HEK293 (cell line): ENCODE results near the gene EIF3B.
A peak's percentile ranks its signal among the peaks of the same experiment; 100 is the strongest.

ENCODE experiments used
- CTCF ChIA-PET: fragments of 350-600 bp; formaldehyde crosslinking; extraction: SDS; loops from one replicate; lab custom pipeline; 2021; ENCODE audit warnings: antibody characterized with exemption; lab: Yijun Ruan, JAX
- POLR2A ChIA-PET: fragments of 300-600 bp; formaldehyde crosslinking; extraction: SDS; loops from one replicate; lab custom pipeline; 2020; ENCODE audit warnings: antibody characterized with exemption, inconsistent platforms; lab: Yijun Ruan, JAX
- H3K27ac ChIP-seq: fragments of 200-500 bp; sonication (Bioruptor generic); 2 replicates; pipeline ENCODE4 v1.5.1; 2014; ENCODE audit warnings: low read depth, low read length, control low read depth, inconsistent platforms; ENCODE audit errors: extremely low read depth
- H3K36me3 ChIP-seq, 2 experiments: fragments of 200-500 bp in 1 of 2; sonication (Bioruptor generic) in 1 of 2; 1 replicate in 1 of 2; 2 replicates in 1 of 2; pipeline ENCODE4 v1.5.1; 2014 to 2017; ENCODE audit warnings: inconsistent platforms in 2 of 2, low read length in 2 of 2; ENCODE audit not compliant: control insufficient read depth in 2 of 2, insufficient read depth in 1 of 2
- H3K4me1 ChIP-seq: fragments of 200-500 bp; sonication (Bioruptor generic); 2 replicates; pipeline ENCODE4 v1.5.1; 2014; ENCODE audit warnings: mild to moderate bottlenecking, low read length, inconsistent platforms; ENCODE audit not compliant: control insufficient read depth, insufficient read depth
- H3K4me3 ChIP-seq: 2 replicates; pipeline ENCODE4 v1.5.1; 2011; ENCODE audit warnings: low read depth, mild to moderate bottlenecking, control low read depth, low read length, moderate library complexity
- H3K9me3 ChIP-seq: fragments of 200-500 bp; sonication (Bioruptor generic); 2 replicates; pipeline ENCODE4 v1.5.1; 2014; ENCODE audit warnings: low read depth, low read length, inconsistent platforms; ENCODE audit not compliant: control insufficient read depth, insufficient read depth
- ATF2 ChIP-seq: fragments of 450-650 bp; formaldehyde crosslinking; IDR thresholded peaks from 2 replicates; pipeline ENCODE4 v1.5.1; 2016; ENCODE audit warnings: missing biosample characterization, missing genetic modification characterization, low read depth
- KLF17 ChIP-seq: fragments of 450-650 bp; formaldehyde crosslinking; IDR thresholded peaks from 2 replicates; pipeline ENCODE4 v1.5.1; 2016; ENCODE audit warnings: missing biosample characterization, missing genetic modification characterization
- MYNN ChIP-seq: fragments of 450-650 bp; formaldehyde crosslinking; IDR thresholded peaks from 2 replicates; pipeline ENCODE4 v1.5.1; 2016; ENCODE audit warnings: missing biosample characterization, missing genetic modification characterization, borderline replicate concordance
- MZF1 ChIP-seq: fragments of 450-650 bp; formaldehyde crosslinking; IDR thresholded peaks from 2 replicates; pipeline ENCODE4 v1.5.1; 2017; ENCODE audit warnings: missing biosample characterization, missing genetic modification characterization, borderline replicate concordance
- OSR2 ChIP-seq: fragments of 450-650 bp; formaldehyde crosslinking; IDR thresholded peaks from 2 replicates; pipeline ENCODE4 v1.5.1; 2016; ENCODE audit warnings: missing biosample characterization, missing genetic modification characterization
- SETDB1 ChIP-seq: IDR thresholded peaks from one replicate; pipeline ENCODE4 v1.6.1; 2017; ENCODE audit warnings: mild to moderate bottlenecking, low read length, moderate library complexity, mixed read lengths; ENCODE audit not compliant: insufficient read length
- SP7 ChIP-seq: fragments of 450-650 bp; formaldehyde crosslinking; IDR thresholded peaks from 2 replicates; pipeline ENCODE4 v1.5.1; 2016; ENCODE audit warnings: missing biosample characterization, missing genetic modification characterization
- YY2 ChIP-seq: fragments of 450-650 bp; formaldehyde crosslinking; IDR thresholded peaks from 2 replicates; pipeline ENCODE4 v1.5.1; 2016; ENCODE audit warnings: missing biosample characterization, missing genetic modification characterization
- ZBTB7A ChIP-seq: fragments of 450-650 bp; formaldehyde crosslinking; IDR thresholded peaks from 2 replicates; pipeline ENCODE4 v1.5.1; 2016; ENCODE audit warnings: low read depth, missing biosample characterization, missing genetic modification characterization
- ZFHX2 ChIP-seq: fragments of 450-650 bp; formaldehyde crosslinking; conservative IDR thresholded peaks from 2 replicates; pipeline ENCODE4 v1.5.1; 2016; ENCODE audit warnings: missing biosample characterization, missing genetic modification characterization
- ZNF202 ChIP-seq: fragments of 450-650 bp; formaldehyde crosslinking; IDR thresholded peaks from 2 replicates; pipeline ENCODE4 v1.5.1; 2016; ENCODE audit warnings: missing biosample characterization, missing genetic modification characterization, borderline replicate concordance
- ZNF248 ChIP-seq: fragments of 450-650 bp; formaldehyde crosslinking; IDR thresholded peaks from 2 replicates; pipeline ENCODE4 v1.5.1; 2017; ENCODE audit warnings: missing biosample characterization, missing genetic modification characterization
- ZNF266 ChIP-seq: fragments of 450-650 bp; formaldehyde crosslinking; IDR thresholded peaks from 2 replicates; pipeline ENCODE4 v1.5.1; 2016; ENCODE audit warnings: missing biosample characterization, missing genetic modification characterization, low read depth
- ZNF274 ChIP-seq, 2 experiments: fragments of 200-500 bp in 1 of 2; fragments of 450-650 bp in 1 of 2; sonication (Bioruptor generic) in 1 of 2; formaldehyde crosslinking in 1 of 2; IDR thresholded peaks; 2 replicates each; pipeline versions ENCODE4 v1.5.1 to v1.6.1; 2014 to 2016; ENCODE audit warnings: borderline replicate concordance in 1 of 2, inconsistent platforms in 1 of 2, low read length in 1 of 2, missing biosample characterization in 1 of 2, missing genetic modification characterization in 1 of 2
- ZNF311 ChIP-seq: fragments of 450-650 bp; formaldehyde crosslinking; IDR thresholded peaks from 2 replicates; pipeline ENCODE4 v1.5.1; 2017; ENCODE audit warnings: missing biosample characterization, missing genetic modification characterization, borderline replicate concordance
- ZNF341 ChIP-seq: fragments of 450-650 bp; formaldehyde crosslinking; IDR thresholded peaks from 2 replicates; pipeline ENCODE4; 2016; ENCODE audit warnings: low read depth, missing biosample characterization, missing genetic modification characterization
- ZNF530 ChIP-seq: fragments of 450-650 bp; formaldehyde crosslinking; IDR thresholded peaks from 2 replicates; pipeline ENCODE4 v1.5.1; 2016; ENCODE audit warnings: low read depth, missing biosample characterization, missing genetic modification characterization
- ZNF654 ChIP-seq: fragments of 450-650 bp; formaldehyde crosslinking; IDR thresholded peaks from 2 replicates; pipeline ENCODE4 v1.5.1; 2016; ENCODE audit warnings: low read depth, missing biosample characterization, missing genetic modification characterization
- ZNF707 ChIP-seq: fragments of 450-650 bp; formaldehyde crosslinking; IDR thresholded peaks from 2 replicates; pipeline ENCODE4 v1.5.1; 2016; ENCODE audit warnings: missing biosample characterization, missing genetic modification characterization
- TF ChIP-seq, protein P1 (sequence below): fragments of 450-650 bp; formaldehyde crosslinking; IDR thresholded peaks from 2 replicates; pipeline ENCODE4 v1.5.1; 2016; ENCODE audit warnings: missing biosample characterization, missing genetic modification characterization

Gene EIF3B

GRCh38 chr7:2404714-2405119 lies 50.1 kb downstream of the EIF3B start:
- H3K4me3 ChIP-seq = peak overlapping the region; percentile 74; the same call in 1 of the 2 replicates
- H3K36me3 ChIP-seq = no peaks in the 10 kb centered on the region
- POLR2A ChIA-PET = interaction anchor here (0.6 kb wide), 2 partner anchors 27 to 391 kb away, joined by 4 to 5 read pairs; no protein-coding TSS in a partner anchor
- TF ChIP-seq ZNF341 (tag by site-specific recombination) = peak; percentile 74
- no peak for TF ChIP-seq SETDB1
- no peak for TF ChIP-seq YY2 (tag by site-specific recombination)
- no peak for TF ChIP-seq MZF1 (tag by site-specific recombination)
- no peak for TF ChIP-seq ZBTB7A
- TF ChIP-seq, all 188 proteins: peak for 1
- Histone ChIP-seq H3K27ac (no peak overlapping the region), H3K9me3 (no peaks in the 10 kb centered on the region), H3K4me1 (peaks cover 15% of the 10 kb centered on the region)
- CTCF ChIA-PET = interaction anchor here (1.2 to 3.0 kb wide), 2 partner anchors 27 to 64 kb away, joined by 4 to 10 read pairs; no protein-coding TSS in a partner anchor

DNA sequence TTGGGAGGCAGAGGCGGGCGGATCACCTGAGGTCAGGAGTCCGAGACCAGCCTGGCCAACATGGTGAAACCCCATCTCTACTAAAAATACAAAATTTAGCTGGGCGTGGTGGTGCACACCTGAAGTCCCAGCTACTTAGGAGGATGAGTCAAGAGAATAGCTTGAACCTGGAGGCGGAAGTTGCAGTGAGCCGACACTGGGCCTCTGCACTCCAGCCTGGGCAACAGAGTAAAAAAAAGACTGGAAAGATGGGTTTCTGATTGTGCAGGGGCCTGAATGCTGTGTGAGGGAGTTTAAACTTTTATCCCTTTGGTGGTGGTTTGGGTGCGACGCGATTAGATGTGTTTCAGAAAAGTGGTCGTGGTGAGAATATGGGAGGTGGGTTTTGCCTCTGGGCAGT lies 50.6 kb downstream of the EIF3B start:
- POLR2A ChIA-PET = interaction anchor here (0.6 kb wide), 1 partner anchor 28 kb away, joined by 5 read pairs; no protein-coding TSS in a partner anchor
- Histone ChIP-seq H3K9me3 (no peaks in the 10 kb centered on the region), H3K27ac (no peak overlapping the region), H3K4me3 (no peak overlapping the region), H3K4me1 (peaks cover 17% of the 10 kb centered on the region), H3K36me3 (no peaks in the 10 kb centered on the region)
- CTCF ChIA-PET = interaction anchor here (0.5 to 3.0 kb wide), 4 partner anchors 27 to 826 kb away, joined by 3 to 10 read pairs (median 4); no protein-coding TSS in a partner anchor
- TF ChIP-seq ZNF654 (tag by site-specific recombination) = no peak
- TF ChIP-seq ZNF248 (tag by site-specific recombination) = no peak
- no peak for TF ChIP-seq ZNF266 (tag by site-specific recombination)
- no peak for TF ChIP-seq ATF2 (tag by site-specific recombination)
- TF ChIP-seq ZNF274 (IDR thresholded peaks at IDR 0.05; ENCODE audit: low read length) = no peak
- TF ChIP-seq ZNF274 (tag by site-specific recombination; IDR thresholded peaks at IDR 0.05; ENCODE audit: borderline replicate concordance) = no peak

- H3K4me3 ChIP-seq = no peak overlapping the region
- no peaks in the 10 kb centered on the region for H3K36me3 ChIP-seq
- no peak for TF ChIP-seq SP7
- 0 out of 2 replicates have a peak, but pooled peaks have one; percentile 17 for TF ChIP-seq ZFHX2 (tag by site-specific recombination)
- peaks cover 22% of the 10 kb centered on the region for H3K4me1 ChIP-seq
- CTCF ChIA-PET = interaction anchor here (0.5 to 3.0 kb wide), 4 partner anchors 26 to 827 kb away, joined by 3 to 10 read pairs (median 4); no protein-coding TSS in a partner anchor
- POLR2A ChIA-PET = interaction anchor here (0.6 to 0.9 kb wide), 2 partner anchors 29 to 43 kb away, joined by 5 read pairs; no protein-coding TSS in a partner anchor
- H3K9me3 ChIP-seq = no peaks in the 10 kb centered on the region
- no peak overlapping the region for H3K27ac ChIP-seq
Measured at GRCh38 chr7:2405601-2406345, 51.1 kb downstream of the EIF3B start.

DNA sequence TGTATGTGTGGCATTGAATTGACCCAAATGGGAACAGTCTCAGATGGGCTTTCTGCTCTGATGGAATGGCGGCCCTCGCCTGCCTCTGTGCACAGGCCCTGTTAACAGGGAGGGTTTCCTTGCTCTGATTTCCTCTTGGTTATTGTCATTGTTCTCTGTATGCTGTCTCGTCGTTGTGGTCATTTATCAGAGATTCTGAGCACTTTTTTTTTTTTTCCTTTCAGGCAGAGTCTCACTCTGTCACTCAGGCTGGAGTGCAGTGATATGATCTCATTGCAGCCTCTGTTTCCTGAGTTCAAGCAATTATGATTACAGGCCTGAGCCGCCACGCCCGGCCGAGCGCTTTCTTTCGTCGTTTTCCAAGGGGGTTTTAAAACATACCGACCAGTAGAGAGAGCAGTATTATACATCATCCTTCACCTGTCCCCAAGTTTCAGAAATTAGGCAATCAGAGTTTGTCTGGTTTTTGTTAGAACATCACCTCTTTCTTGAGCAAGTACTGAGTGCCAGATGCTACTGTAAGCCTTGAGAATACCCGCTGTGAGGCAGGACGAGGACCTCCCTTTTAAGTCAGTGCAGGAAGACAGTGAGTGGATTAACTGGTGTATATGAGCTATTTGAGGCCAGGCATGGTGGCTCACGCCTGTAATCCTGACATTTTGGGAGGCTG lies 55.3 kb downstream of the EIF3B start:
- Histone ChIP-seq H3K36me3 (no peaks in the 10 kb centered on the region), H3K4me3 (no peak overlapping the region), H3K27ac (peak overlapping the region; percentile 33; the same call in 1 of the 2 replicates), H3K4me1 (peaks cover 33% of the 10 kb centered on the region), H3K9me3 (no peaks in the 10 kb centered on the region)
- CTCF ChIA-PET = no interaction called here
- POLR2A ChIA-PET = interaction anchor here (1.1 to 1.6 kb wide), 2 partner anchors 9 to 56 kb away, joined by 3 to 4 read pairs; partner anchors contain the start of gene EIF3B
- TF ChIP-seq MYNN (tag by site-specific recombination) = no peak
- TF ChIP-seq ZNF530 (tag by site-specific recombination) = no peak
- TF ChIP-seq ZNF202 = no peak
- TF ChIP-seq KLF17 (tag by site-specific recombination) = no peak
- TF ChIP-seq ZNF311 (tag by site-specific recombination) = no peak
- TF ChIP-seq, protein P1, sequence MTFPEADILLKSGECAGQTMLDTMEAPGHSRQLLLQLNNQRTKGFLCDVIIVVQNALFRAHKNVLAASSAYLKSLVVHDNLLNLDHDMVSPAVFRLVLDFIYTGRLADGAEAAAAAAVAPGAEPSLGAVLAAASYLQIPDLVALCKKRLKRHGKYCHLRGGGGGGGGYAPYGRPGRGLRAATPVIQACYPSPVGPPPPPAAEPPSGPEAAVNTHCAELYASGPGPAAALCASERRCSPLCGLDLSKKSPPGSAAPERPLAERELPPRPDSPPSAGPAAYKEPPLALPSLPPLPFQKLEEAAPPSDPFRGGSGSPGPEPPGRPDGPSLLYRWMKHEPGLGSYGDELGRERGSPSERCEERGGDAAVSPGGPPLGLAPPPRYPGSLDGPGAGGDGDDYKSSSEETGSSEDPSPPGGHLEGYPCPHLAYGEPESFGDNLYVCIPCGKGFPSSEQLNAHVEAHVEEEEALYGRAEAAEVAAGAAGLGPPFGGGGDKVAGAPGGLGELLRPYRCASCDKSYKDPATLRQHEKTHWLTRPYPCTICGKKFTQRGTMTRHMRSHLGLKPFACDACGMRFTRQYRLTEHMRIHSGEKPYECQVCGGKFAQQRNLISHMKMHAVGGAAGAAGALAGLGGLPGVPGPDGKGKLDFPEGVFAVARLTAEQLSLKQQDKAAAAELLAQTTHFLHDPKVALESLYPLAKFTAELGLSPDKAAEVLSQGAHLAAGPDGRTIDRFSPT (tag by site-specific recombination) = no peak
- peak; percentile 80 for TF ChIP-seq SP7
- no peak for TF ChIP-seq ZNF707 (tag by site-specific recombination)
- TF ChIP-seq OSR2 (tag by site-specific recombination) = peak; percentile 75
